Liver (tissue), 3 donors: ENCODE data around the gene SRRM2.

Experiments used
- CTCF ChIP-seq: fragments of 150-350 bp; IDR thresholded peaks from 2 replicates; pipeline ENCODE4 v1.5.1; 2017; ENCODE audit warnings: improper control_type of control experiment, low read depth, low read length; ENCODE audit not compliant: missing input control
- RAD21 ChIP-seq, 2 donors: IDR thresholded peaks; 2 replicates each; pipeline ENCODE4 v1.6.1; 2016; ENCODE audit warnings: antibody characterized with exemption in 2 of 2, mild to moderate bottlenecking in 2 of 2
- SP1 ChIP-seq: IDR thresholded peaks from 2 replicates; pipeline ENCODE4 v1.6.1; 2018; ENCODE audit warnings: antibody characterized with exemption, mild to moderate bottlenecking
- YY1 ChIP-seq: IDR thresholded peaks from 2 replicates; pipeline ENCODE4 v1.6.1; 2016; ENCODE audit warnings: antibody characterized with exemption, mild to moderate bottlenecking
- donor health status: healthy.
- donor health status: healthy.

- TF ChIP-seq RAD21 (IDR thresholded peaks at IDR 0.05) (no peak), CTCF (no peak), SP1 (no peak), YY1 (no peak)
Observed at GRCh38 chr16:2713523-2713922, 38.9 kb upstream of the SRRM2 start.
